Measurements from ENCODE around the gene SMAP2. TPM values are rescaled to one million over a fixed set of nuclear protein-coding genes. Genes with fewer than 3 reads are reported as not detected.

Gene SMAP2
- total RNA-seq, 6 experiments from 2014 or later, result 23.7 to 41.5 (median 36.2) TPM

GRCh38 chr1:40377512-40377911 lies 4.0 kb downstream of the SMAP2 start:
- Histone ChIP-seq H3K4me3 (no peak overlapping the region), H3K27ac (peak overlapping the region in 1 of 3 donors; percentile 26)

GRCh38 chr1:40379785-40380452 lies 6.4 kb downstream of the SMAP2 start:
- ATAC-seq (no peak), DNase-seq (no peak)
- intact Hi-C loops (cut with DNase I), result no loop called here
- Histone ChIP-seq H3K27ac (no peak overlapping the region), H3K4me3 (no peak overlapping the region), H3K4me1 (peaks cover 0 to 61% (median 33%) of the 10 kb centered on the region in 4 donors), H3K27me3 (no peaks in the 10 kb centered on the region), H3K36me3 (no peaks in the 10 kb centered on the region), H3K9me3 (no peaks in the 10 kb centered on the region)
- 86% methylated on average over 1 of the region's 1 CpG for WGBS (ENCODE audit: insufficient coverage, low coverage, low lambda C conversion rate, missing lambda C conversion rate)
- TF ChIP-seq POLR2A (IDR thresholded peaks at IDR 0.05), result no peak
- TF ChIP-seq CTCF (IDR thresholded peaks at IDR 0.05), result no peak

More at GRCh38 chr1:40377512-40377911, 4.0 kb downstream of the SMAP2 start:
- intact Hi-C loops (cut with DNase I), result no loop called here
- no peak for TF ChIP-seq POLR2A (IDR thresholded peaks at IDR 0.05)
- no peak for TF ChIP-seq CTCF (IDR thresholded peaks at IDR 0.05)
- Histone ChIP-seq H3K9me3 (no peaks in the 10 kb centered on the region), H3K36me3 (no peaks in the 10 kb centered on the region), H3K27me3 (no peaks in the 10 kb centered on the region), H3K4me1 (peaks cover 0 to 41% (median 20%) of the 10 kb centered on the region in 4 donors)
- ATAC-seq (no peak), DNase-seq (no peak)
- 30% methylated on average over 1 of the region's 1 CpG for WGBS (ENCODE audit: insufficient coverage, low coverage, low lambda C conversion rate, missing lambda C conversion rate)

- DNase-seq (no peak), ATAC-seq (no peak)
- no peak for TF ChIP-seq CTCF (IDR thresholded peaks at IDR 0.05)
- TF ChIP-seq POLR2A (IDR thresholded peaks at IDR 0.05), result no peak
- H3K9me3 ChIP-seq, result no peaks in the 10 kb centered on the region
- H3K4me1 ChIP-seq, result peaks cover 0 to 66% (median 33%) of the 10 kb centered on the region in 4 donors
- 85% methylated on average over 3 of the region's 4 CpGs for WGBS (ENCODE audit: insufficient coverage, low coverage, low lambda C conversion rate, missing lambda C conversion rate)
- H3K27me3 ChIP-seq, result no peaks in the 10 kb centered on the region
- peak overlapping the region; percentile 8 to 86 (median 82) for H3K27ac ChIP-seq
- H3K36me3 ChIP-seq, result no peaks in the 10 kb centered on the region
- H3K4me3 ChIP-seq, result no peak overlapping the region
- intact Hi-C loops (cut with DNase I), result no loop called here
Measured at GRCh38 chr1:40380817-40381216, 7.3 kb downstream of the SMAP2 start.

- Histone ChIP-seq H3K36me3 (no peaks in the 10 kb centered on the region), H3K4me1 (peaks cover 0 to 73% (median 37%) of the 10 kb centered on the region in 4 donors), H3K27me3 (no peaks in the 10 kb centered on the region), H3K27ac (peak overlapping the region; percentile 34 to 86 (median 82)), H3K9me3 (no peaks in the 10 kb centered on the region), H3K4me3 (no peak overlapping the region)
- DNase-seq, result no peak
- WGBS (ENCODE audit: insufficient coverage, low coverage, low lambda C conversion rate, missing lambda C conversion rate), result 42% methylated on average over 6 of the region's 7 CpGs
- TF ChIP-seq CTCF (IDR thresholded peaks at IDR 0.05) (no peak), POLR2A (IDR thresholded peaks at IDR 0.05) (peak; percentile 44)
- intact Hi-C loops (cut with DNase I), result no loop called here
- no peak for ATAC-seq
Measured at GRCh38 chr1:40381268-40382107, 8.0 kb downstream of the SMAP2 start.

Data from right lobe of liver (tissue), 6 donors.